ENCODE results near the gene ASTL.
"Not testable (repeated sequence)": the region's sequence is repeated elsewhere in the genome, so short reads cannot be mapped to it uniquely, and the experiment has no call there.

ASTL gene

DNA sequence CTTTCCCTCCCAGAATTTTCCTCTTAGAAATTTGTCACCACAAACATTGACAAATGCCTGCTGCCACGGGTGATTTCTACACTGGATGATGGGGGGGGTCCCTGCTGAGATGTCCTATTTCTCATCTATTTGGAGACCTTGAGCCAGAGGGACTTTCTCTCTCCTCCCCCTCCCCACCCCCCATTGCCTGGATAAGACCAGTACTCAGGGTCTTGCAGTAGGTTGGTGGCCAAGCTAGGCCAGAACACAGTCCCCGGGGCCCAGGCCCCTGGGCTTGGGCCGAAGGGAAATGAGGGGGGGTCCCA lies 7.5 kb upstream of the ASTL start:
- DNase-seq (ENCODE audit: low read depth), result no peak
- TF ChIP-seq, protein P1, sequence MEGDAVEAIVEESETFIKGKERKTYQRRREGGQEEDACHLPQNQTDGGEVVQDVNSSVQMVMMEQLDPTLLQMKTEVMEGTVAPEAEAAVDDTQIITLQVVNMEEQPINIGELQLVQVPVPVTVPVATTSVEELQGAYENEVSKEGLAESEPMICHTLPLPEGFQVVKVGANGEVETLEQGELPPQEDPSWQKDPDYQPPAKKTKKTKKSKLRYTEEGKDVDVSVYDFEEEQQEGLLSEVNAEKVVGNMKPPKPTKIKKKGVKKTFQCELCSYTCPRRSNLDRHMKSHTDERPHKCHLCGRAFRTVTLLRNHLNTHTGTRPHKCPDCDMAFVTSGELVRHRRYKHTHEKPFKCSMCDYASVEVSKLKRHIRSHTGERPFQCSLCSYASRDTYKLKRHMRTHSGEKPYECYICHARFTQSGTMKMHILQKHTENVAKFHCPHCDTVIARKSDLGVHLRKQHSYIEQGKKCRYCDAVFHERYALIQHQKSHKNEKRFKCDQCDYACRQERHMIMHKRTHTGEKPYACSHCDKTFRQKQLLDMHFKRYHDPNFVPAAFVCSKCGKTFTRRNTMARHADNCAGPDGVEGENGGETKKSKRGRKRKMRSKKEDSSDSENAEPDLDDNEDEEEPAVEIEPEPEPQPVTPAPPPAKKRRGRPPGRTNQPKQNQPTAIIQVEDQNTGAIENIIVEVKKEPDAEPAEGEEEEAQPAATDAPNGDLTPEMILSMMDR (IDR thresholded peaks at IDR 0.05; ENCODE audit: insufficient read depth, low read depth, low read length, missing control alignments), result no peak
- no peak overlapping the region for H3K4me3 ChIP-seq (ENCODE audit: low read length)

GRCh38 chr2:96145036-96145847 lies 6.9 kb upstream of the ASTL start, which contains the start of gene DUSP2:
Gene DUSP2, minus strand, starts transcription at chr2:96145440. Its CDS starts 86 bp downstream, at chr2:96145354.
- TF ChIP-seq, protein P1 (IDR thresholded peaks at IDR 0.05; ENCODE audit: insufficient read depth, low read depth, low read length, missing control alignments), result no peak
- peak within 1 kb of the TSS; percentile 44 for H3K4me3 ChIP-seq (ENCODE audit: low read length)
- DNase-seq (ENCODE audit: low read depth), result peak; percentile 53

GRCh38 chr2:96144481-96145035 lies 6.3 kb upstream of the ASTL start:
- TF ChIP-seq, protein P1 (IDR thresholded peaks at IDR 0.05; ENCODE audit: insufficient read depth, low read depth, low read length, missing control alignments), result no peak
- H3K4me3 ChIP-seq (ENCODE audit: low read length), result peak overlapping the region; percentile 44
- no peak for DNase-seq (ENCODE audit: low read depth)

- H3K4me3 ChIP-seq (ENCODE audit: low read length), result peak overlapping the region; percentile 44
- TF ChIP-seq, protein P1 (IDR thresholded peaks at IDR 0.05; ENCODE audit: insufficient read depth, low read depth, low read length, missing control alignments), result peak; percentile 37
- peak; percentile 28 for DNase-seq (ENCODE audit: low read depth)
Measured at GRCh38 chr2:96143848-96144480, 5.7 kb upstream of the ASTL start.

GRCh38 chr2:96143231-96143847 lies 5.0 kb upstream of the ASTL start:
- TF ChIP-seq, protein P1 (IDR thresholded peaks at IDR 0.05; ENCODE audit: insufficient read depth, low read depth, low read length, missing control alignments), result no peak
- no peak overlapping the region for H3K4me3 ChIP-seq (ENCODE audit: low read length)
- DNase-seq (ENCODE audit: low read depth), result no peak

DNA sequence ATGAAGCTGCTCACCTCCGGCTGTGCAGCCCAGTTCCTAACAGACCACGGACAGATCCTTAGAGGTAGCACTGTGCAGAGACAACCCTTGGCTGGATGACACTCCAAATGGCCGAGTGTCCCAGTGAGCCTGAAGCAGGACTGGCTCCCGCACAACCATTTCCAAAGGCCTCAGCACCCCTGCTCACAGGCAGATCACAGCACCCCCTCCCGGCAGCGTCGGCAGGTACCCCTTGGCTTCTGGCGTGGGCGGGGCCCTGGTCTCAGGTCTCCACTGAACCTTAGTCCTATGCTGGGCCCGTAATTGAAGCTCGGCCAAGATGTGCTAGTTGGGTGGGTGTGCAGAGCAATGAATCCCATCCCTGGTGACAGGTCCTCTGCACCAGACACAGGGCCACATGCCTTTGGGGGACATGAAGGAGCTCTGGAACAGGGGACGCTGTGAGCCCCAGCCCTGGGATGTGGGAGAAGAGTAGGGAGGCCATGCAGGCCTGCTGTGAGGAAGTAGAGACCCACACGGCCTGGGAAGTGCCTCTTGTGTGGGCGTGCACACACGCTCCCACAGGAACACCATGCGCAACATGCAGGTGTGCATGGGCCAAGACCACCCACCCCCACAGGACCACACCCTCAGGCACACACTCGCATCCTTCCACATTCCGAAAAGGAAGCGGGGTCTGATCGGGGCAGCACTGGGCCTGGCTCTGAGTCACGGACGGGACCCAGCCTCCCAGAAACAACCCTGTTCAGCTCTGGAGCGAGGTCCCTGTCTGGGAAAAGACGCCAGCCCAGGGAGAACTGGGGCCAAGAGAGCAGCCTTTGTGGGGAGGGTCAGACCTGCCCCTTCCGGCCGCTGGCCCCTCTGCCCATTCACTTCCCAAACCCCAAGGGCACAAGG lies 4.2 kb upstream of the ASTL start:
- no peak overlapping the region for H3K4me3 ChIP-seq (ENCODE audit: low read length)
- DNase-seq (ENCODE audit: low read depth), result no peak
- TF ChIP-seq, protein P1 (IDR thresholded peaks at IDR 0.05; ENCODE audit: insufficient read depth, low read depth, low read length, missing control alignments), result peak; percentile 7

DNA sequence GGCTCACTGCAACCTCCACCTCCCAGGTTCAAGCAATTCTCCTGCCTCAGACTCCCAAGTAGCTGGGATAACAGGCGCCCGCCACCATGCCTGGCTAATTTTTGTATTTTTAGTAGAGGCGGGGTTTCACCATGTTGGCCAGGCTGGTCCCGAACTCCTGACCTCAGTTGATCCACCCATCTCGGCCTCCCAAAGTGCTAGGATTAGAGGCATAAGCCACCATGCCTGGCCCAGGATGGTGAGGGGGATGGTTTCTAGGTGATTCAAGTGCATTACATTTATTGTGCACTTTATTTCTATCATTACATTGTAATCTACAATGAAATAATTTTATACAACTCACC lies 3.3 kb upstream of the ASTL start:
- H3K4me3 ChIP-seq (ENCODE audit: low read length); DNase-seq (ENCODE audit: low read depth): not testable (repeated sequence)
